ENCODE measurements around the gene CNOT9.

GRCh38 chr2:218569661-218570500 lies 1.2 kb downstream of the CNOT9 start:
- TF ChIP-seq CTCF (IDR thresholded peaks at IDR 0.05; ENCODE audit: low read length), result no peak
- no peak for TF ChIP-seq EZH2 (IDR thresholded peaks at IDR 0.05; ENCODE audit: borderline replicate concordance, low read length)

Measured in OCI-LY1 (cell line).